Peyer's patch (tissue), 4 donors: ENCODE measurements around the gene HHAT.

Experiments used
- CTCF ChIP-seq, 6 experiments: fragments of 450-650 bp in 4 of 6; fragments of 200-600 bp in 2 of 6; sonication (generic) in 1 of 6; IDR thresholded peaks; one replicate each; pipeline ENCODE4 v1.5.1; 2017 to 2019; ENCODE audit warnings: antibody characterized with exemption in 6 of 6, mild to moderate bottlenecking in 3 of 6, moderate library complexity in 1 of 6
- POLR2A ChIP-seq, 2 donors: fragments of 450-650 bp; IDR thresholded peaks; one replicate each; pipeline ENCODE4 v1.5.1; 2017; ENCODE audit warnings: antibody characterized with exemption in 2 of 2, mild to moderate bottlenecking in 2 of 2, moderate library complexity in 2 of 2

GRCh38 chr1:210438928-210439841, 110.5 kb downstream of the HHAT start:
- TF ChIP-seq CTCF (IDR thresholded peaks at IDR 0.05) (no peak), POLR2A (IDR thresholded peaks at IDR 0.05) (no peak)
